ENCODE measurements around the gene ACR. TPM values are rescaled to one million over a fixed set of nuclear protein-coding genes. Genes with fewer than 3 reads are reported as not detected.

The ACR gene
- total and polyA plus RNA-seq, 8 donors: 0.34 to 0.92 (median 0.40) TPM; not detected in 5

- intact Hi-C loops (cut with DNase I): no loop called here
- H3K27ac ChIP-seq: no peak overlapping the region
- DNase-seq (peak in 3 of 6 donors; percentile 2 to 21 (median 11)), ATAC-seq (no peak), FAIRE-seq (no peak)
- no peak overlapping the region for H3K4me3 ChIP-seq
- H3K36me3 ChIP-seq: no peaks in the 10 kb centered on the region
- 73 to 87% methylated on average over 6 of the region's 6 CpGs for WGBS, 2 donors
- no peak for TF ChIP-seq CTCF (IDR thresholded peaks at IDR 0.05)
- no peaks in the 10 kb centered on the region for H3K27me3 ChIP-seq
- H3K9me3 ChIP-seq: no peaks in the 10 kb centered on the region
- peaks cover 0 to 5% (median 0%) of the 10 kb centered on the region in 3 donors for H3K4me1 ChIP-seq
These were observed 27.8 kb upstream of the ACR start for GRCh38 chr22:50710221-50710620.

- H3K4me1 ChIP-seq: peaks cover 0 to 5% (median 0%) of the 10 kb centered on the region in 3 donors
- H3K27me3 ChIP-seq: no peaks in the 10 kb centered on the region
- peak in 2 of 6 donors; percentile 14 to 20 for DNase-seq
- FAIRE-seq: no peak
- 92 to 95% methylated on average over 38 of the region's 38 CpGs for WGBS, 2 donors
- no peak overlapping the region for H3K4me3 ChIP-seq
- H3K36me3 ChIP-seq: no peaks in the 10 kb centered on the region
- ATAC-seq: no peak
- intact Hi-C loops (cut with DNase I): no loop called here
- no peak overlapping the region for H3K27ac ChIP-seq
- TF ChIP-seq CTCF (IDR thresholded peaks at IDR 0.05): no peak
- no peaks in the 10 kb centered on the region for H3K9me3 ChIP-seq
These were observed 27.1 kb upstream of the ACR start for GRCh38 chr22:50710886-50711285.

GRCh38 chr22:50711446-50712340 lies 26.3 kb upstream of the ACR start:
- FAIRE-seq: no peak
- H3K36me3 ChIP-seq: no peaks in the 10 kb centered on the region
- no peaks in the 10 kb centered on the region for H3K27me3 ChIP-seq
- ATAC-seq: no peak
- peak in 3 of 6 donors; percentile 22 to 55 (median 30) for DNase-seq
- peaks cover 0 to 5% (median 0%) of the 10 kb centered on the region in 3 donors for H3K4me1 ChIP-seq
- intact Hi-C loops (cut with DNase I): no loop called here
- no peak for TF ChIP-seq CTCF (IDR thresholded peaks at IDR 0.05)
- no peaks in the 10 kb centered on the region for H3K9me3 ChIP-seq
- WGBS, 2 donors: 73 to 83% methylated on average over 16 of the region's 16 CpGs
- no peak overlapping the region for H3K4me3 ChIP-seq
- no peak overlapping the region for H3K27ac ChIP-seq

GRCh38 chr22:50712341-50713007 lies 25.5 kb upstream of the ACR start:
- Histone ChIP-seq H3K4me1 (peaks cover 0 to 5% (median 0%) of the 10 kb centered on the region in 3 donors), H3K27me3 (no peaks in the 10 kb centered on the region), H3K9me3 (no peaks in the 10 kb centered on the region), H3K36me3 (no peaks in the 10 kb centered on the region), H3K4me3 (no peak overlapping the region), H3K27ac (no peak overlapping the region)
- TF ChIP-seq CTCF (IDR thresholded peaks at IDR 0.05): no peak
- ATAC-seq (no peak), DNase-seq (peak in 3 of 6 donors; percentile 5 to 40 (median 17)), FAIRE-seq (no peak)
- WGBS, 2 donors: 70 to 81% methylated on average over 9 of the region's 9 CpGs
- intact Hi-C loops (cut with DNase I): no loop called here
